ENCODE data around the gene UTRN. TPM values are rescaled to one million over a fixed set of nuclear protein-coding genes. Genes with fewer than 3 reads are reported as not detected.

UTRN gene
- total and polyA plus RNA-seq, 7 donors: 9.0 to 143 (median 36.7) TPM

GRCh38 chr6:144326393-144326792 is 41.3 kb downstream of the UTRN start:
- H3K36me3 ChIP-seq: no peaks in the 10 kb centered on the region
- WGBS, 2 donors: 92 to 94% methylated on average over 4 of the region's 4 CpGs
- H3K4me3 ChIP-seq: no peak overlapping the region
- DNase-seq: no peak
- peak overlapping the region in 2 of 4 donors; percentile 3 to 28 for H3K27ac ChIP-seq
- no peaks in the 10 kb centered on the region for H3K9me3 ChIP-seq
- H3K4me1 ChIP-seq: no peaks in the 10 kb centered on the region
- TF ChIP-seq POLR2AphosphoS5 (IDR thresholded peaks at IDR 0.05): no peak
- TF ChIP-seq, protein P1, sequence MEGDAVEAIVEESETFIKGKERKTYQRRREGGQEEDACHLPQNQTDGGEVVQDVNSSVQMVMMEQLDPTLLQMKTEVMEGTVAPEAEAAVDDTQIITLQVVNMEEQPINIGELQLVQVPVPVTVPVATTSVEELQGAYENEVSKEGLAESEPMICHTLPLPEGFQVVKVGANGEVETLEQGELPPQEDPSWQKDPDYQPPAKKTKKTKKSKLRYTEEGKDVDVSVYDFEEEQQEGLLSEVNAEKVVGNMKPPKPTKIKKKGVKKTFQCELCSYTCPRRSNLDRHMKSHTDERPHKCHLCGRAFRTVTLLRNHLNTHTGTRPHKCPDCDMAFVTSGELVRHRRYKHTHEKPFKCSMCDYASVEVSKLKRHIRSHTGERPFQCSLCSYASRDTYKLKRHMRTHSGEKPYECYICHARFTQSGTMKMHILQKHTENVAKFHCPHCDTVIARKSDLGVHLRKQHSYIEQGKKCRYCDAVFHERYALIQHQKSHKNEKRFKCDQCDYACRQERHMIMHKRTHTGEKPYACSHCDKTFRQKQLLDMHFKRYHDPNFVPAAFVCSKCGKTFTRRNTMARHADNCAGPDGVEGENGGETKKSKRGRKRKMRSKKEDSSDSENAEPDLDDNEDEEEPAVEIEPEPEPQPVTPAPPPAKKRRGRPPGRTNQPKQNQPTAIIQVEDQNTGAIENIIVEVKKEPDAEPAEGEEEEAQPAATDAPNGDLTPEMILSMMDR (IDR thresholded peaks at IDR 0.05): no peak
- TF ChIP-seq POLR2A (IDR thresholded peaks at IDR 0.05): no peak
- TF ChIP-seq EP300 (IDR thresholded peaks at IDR 0.05): no peak
- intact Hi-C loops (cut with DNase I): no loop called here
- H3K27me3 ChIP-seq: no peaks in the 10 kb centered on the region

GRCh38 chr6:144327081-144327480 is 41.9 kb downstream of the UTRN start:
- Histone ChIP-seq H3K27me3 (no peaks in the 10 kb centered on the region), H3K4me3 (no peak overlapping the region), H3K9me3 (no peaks in the 10 kb centered on the region), H3K4me1 (no peaks in the 10 kb centered on the region), H3K36me3 (no peaks in the 10 kb centered on the region), H3K27ac (peak overlapping the region in 2 of 4 donors; percentile 28 to 44)
- intact Hi-C loops (cut with DNase I): no loop called here
- TF ChIP-seq, protein P1 (IDR thresholded peaks at IDR 0.05): no peak
- TF ChIP-seq POLR2A (IDR thresholded peaks at IDR 0.05): no peak
- TF ChIP-seq EP300 (IDR thresholded peaks at IDR 0.05): no peak
- TF ChIP-seq POLR2AphosphoS5 (IDR thresholded peaks at IDR 0.05): no peak
- WGBS, 2 donors: 90 to 94% methylated on average over 5 of the region's 5 CpGs
- DNase-seq: no peak

- H3K4me1 ChIP-seq: peaks cover 0 to 10% (median 2%) of the 10 kb centered on the region in 4 donors
- H3K4me3 ChIP-seq: no peak overlapping the region
- no peak overlapping the region for H3K27ac ChIP-seq
- WGBS, 2 donors: 38 to 71% methylated on average over 10 of the region's 10 CpGs
- no peaks in the 10 kb centered on the region for H3K27me3 ChIP-seq
- no peak for DNase-seq
- no peaks in the 10 kb centered on the region for H3K36me3 ChIP-seq
- intact Hi-C loops (cut with DNase I): no loop called here
- TF ChIP-seq POLR2AphosphoS5 (IDR thresholded peaks at IDR 0.05) (no peak), POLR2A (IDR thresholded peaks at IDR 0.05) (no peak), EP300 (IDR thresholded peaks at IDR 0.05) (no peak)
- TF ChIP-seq, protein P1 (IDR thresholded peaks at IDR 0.05): no peak
- H3K9me3 ChIP-seq: no peaks in the 10 kb centered on the region
These were observed 45.2 kb downstream of the UTRN start for GRCh38 chr6:144330017-144330987.

DNA sequence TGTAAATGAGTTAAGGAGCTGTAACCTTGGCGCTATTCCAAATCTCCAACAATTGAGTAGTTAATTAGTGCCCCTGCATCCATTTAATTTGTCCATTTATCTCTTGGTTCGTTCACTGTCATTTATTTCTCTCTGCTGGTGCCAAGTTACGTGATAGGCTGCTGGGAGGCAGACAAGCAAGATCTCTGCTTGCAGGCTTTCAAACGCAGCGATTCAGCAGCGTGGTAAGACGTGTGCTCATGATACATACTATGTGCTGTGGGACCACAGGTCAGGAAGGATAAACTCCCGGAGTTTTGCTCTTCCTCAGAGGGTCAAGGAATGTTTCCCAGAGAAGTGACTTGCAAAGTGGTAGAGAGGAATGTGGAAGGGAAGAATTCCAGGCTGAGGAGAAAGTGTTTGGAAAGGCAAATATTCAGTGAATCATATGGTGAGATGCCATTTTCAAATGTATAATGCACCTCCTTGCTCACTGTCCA is 46.4 kb downstream of the UTRN start:
- Histone ChIP-seq H3K4me1 (peaks cover 0 to 10% (median 3%) of the 10 kb centered on the region in 4 donors), H3K4me3 (no peak overlapping the region), H3K27ac (no peak overlapping the region), H3K36me3 (no peaks in the 10 kb centered on the region), H3K27me3 (no peaks in the 10 kb centered on the region), H3K9me3 (no peaks in the 10 kb centered on the region)
- no peak for DNase-seq
- intact Hi-C loops (cut with DNase I): no loop called here
- no peak for TF ChIP-seq POLR2A (IDR thresholded peaks at IDR 0.05)
- TF ChIP-seq, protein P1 (IDR thresholded peaks at IDR 0.05): no peak
- no peak for TF ChIP-seq EP300 (IDR thresholded peaks at IDR 0.05)
- TF ChIP-seq POLR2AphosphoS5 (IDR thresholded peaks at IDR 0.05): no peak
- 83 to 84% methylated on average over 8 of the region's 8 CpGs for WGBS, 2 donors

Data from sigmoid colon (tissue), 7 donors.